Keratinocyte (primary cell): ENCODE measurements around the gene SMARCA2.

ENCODE experiments used
- CTCF ChIP-seq, 3 experiments: IDR thresholded peaks in 1 of 3; conservative IDR thresholded peaks in 1 of 3; optimal IDR thresholded peaks in 1 of 3; 2 replicates in 2 of 3; 3 replicates in 1 of 3; pipeline versions ENCODE3 to v1.5.1; 2011; ENCODE audit warnings: low read length in 3 of 3, mild to moderate bottlenecking in 3 of 3, moderate library complexity in 2 of 3, control low read depth in 1 of 3, inconsistent platforms in 1 of 3; ENCODE audit not compliant: insufficient read depth in 2 of 3; ENCODE audit errors: extremely low read depth in 1 of 3
- EZH2 ChIP-seq: IDR thresholded peaks from one replicate; pipeline ENCODE4 v1.6.1; 2012; ENCODE audit warnings: inconsistent platforms, mild to moderate bottlenecking, low read length, moderate library complexity

GRCh38 chr9:2166203-2166602, 151.1 kb downstream of the SMARCA2 start:
- TF ChIP-seq CTCF (optimal IDR thresholded peaks at IDR 0.05 in 1 of 3, IDR thresholded peaks at IDR 0.05 in 1 of 3, conservative IDR thresholded peaks at IDR 0.05 in 1 of 3; ENCODE audit: extremely low read depth in 1 of 3, insufficient read depth in 2 of 3, low read length in 3 of 3) (no peak), EZH2 (no peak)
